ENCODE data around the gene SIGLEC6. TPM values are rescaled to one million over a fixed set of nuclear protein-coding genes. Genes with fewer than 3 reads are reported as not detected.

The SIGLEC6 gene
- total and polyA plus RNA-seq, 2 donors: 1.4 to 4.0 TPM

- Histone ChIP-seq H3K27ac (ENCODE audit: low read depth) (no peak overlapping the region), H3K4me3 (ENCODE audit: low read depth, low read length) (no peak overlapping the region), H3K36me3 (ENCODE audit: insufficient read depth) (no peaks in the 10 kb centered on the region), H3K4me1 (ENCODE audit: insufficient read depth) (no peaks in the 10 kb centered on the region)
- no peak for DNase-seq (ENCODE audit: extremely low spot score)
- WGBS: 62% methylated on average over 1 of the region's 1 CpG
Measured at GRCh38 chr19:51469629-51470028, 61.8 kb downstream of the SIGLEC6 start.

- no peak for DNase-seq (ENCODE audit: extremely low spot score)
- WGBS: 45% methylated on average over 4 of the region's 4 CpGs
- H3K27ac ChIP-seq (ENCODE audit: low read depth): no peak overlapping the region
- H3K4me1 ChIP-seq (ENCODE audit: insufficient read depth): no peaks in the 10 kb centered on the region
- H3K4me3 ChIP-seq (ENCODE audit: low read depth, low read length): no peak overlapping the region
- no peaks in the 10 kb centered on the region for H3K36me3 ChIP-seq (ENCODE audit: insufficient read depth)
Measured at GRCh38 chr19:51469162-51469561, 62.3 kb downstream of the SIGLEC6 start.

- no peaks in the 10 kb centered on the region for H3K36me3 ChIP-seq (ENCODE audit: insufficient read depth)
- DNase-seq (ENCODE audit: extremely low spot score): no peak
- 72% methylated on average over 2 of the region's 2 CpGs for WGBS
- H3K4me3 ChIP-seq (ENCODE audit: low read depth, low read length): no peak overlapping the region
- no peaks in the 10 kb centered on the region for H3K4me1 ChIP-seq (ENCODE audit: insufficient read depth)
- no peak overlapping the region for H3K27ac ChIP-seq (ENCODE audit: low read depth)
Measured at GRCh38 chr19:51468545-51468920, 62.9 kb downstream of the SIGLEC6 start.

- DNase-seq (ENCODE audit: extremely low spot score): no peak
- Histone ChIP-seq H3K36me3 (ENCODE audit: insufficient read depth) (no peaks in the 10 kb centered on the region), H3K4me1 (ENCODE audit: insufficient read depth) (no peaks in the 10 kb centered on the region), H3K4me3 (ENCODE audit: low read depth, low read length) (no peak overlapping the region), H3K27ac (ENCODE audit: low read depth) (no peak overlapping the region)
- 68% methylated on average over 4 of the region's 4 CpGs for WGBS
Measured at GRCh38 chr19:51467864-51468544, 63.5 kb downstream of the SIGLEC6 start.

Small RNA genes within 50 kb of the gene (small RNA-seq; reads per million reads assigned to genes)
- not detected for gene AC020914.3

Other genes with a start within 250 kb of the SIGLEC6 start
- gene IGLON5, start 220.0 kb downstream of the SIGLEC6 start, total RNA-seq: 0.21 TPM
- 0.25 TPM for gene IGLON5, start 220.0 kb downstream of the SIGLEC6 start, polyA plus RNA-seq
- 0.74 TPM for gene VSIG10L, start 189.5 kb downstream of the SIGLEC6 start, total RNA-seq
- 3.7 TPM for gene VSIG10L, start 189.5 kb downstream of the SIGLEC6 start, polyA plus RNA-seq
- 25.1 TPM for gene ETFB, start 165.3 kb downstream of the SIGLEC6 start, total RNA-seq
- gene ETFB, start 165.3 kb downstream of the SIGLEC6 start, polyA plus RNA-seq: 121 TPM
- gene CLDND2, start 162.7 kb downstream of the SIGLEC6 start, total RNA-seq: not detected
- gene CLDND2, start 162.7 kb downstream of the SIGLEC6 start, polyA plus RNA-seq: 0.85 TPM
- 1.3 TPM for gene NKG7, start 159.0 kb downstream of the SIGLEC6 start, total RNA-seq
- 5.1 TPM for gene NKG7, start 159.0 kb downstream of the SIGLEC6 start, polyA plus RNA-seq
- gene LIM2, start 143.7 kb downstream of the SIGLEC6 start, total RNA-seq: not detected
- gene LIM2, start 143.7 kb downstream of the SIGLEC6 start, polyA plus RNA-seq: not detected
- not detected for gene C19orf84, start 141.1 kb downstream of the SIGLEC6 start, total RNA-seq
- gene C19orf84, start 141.1 kb downstream of the SIGLEC6 start, polyA plus RNA-seq: not detected
- gene SIGLEC10, start 114.0 kb downstream of the SIGLEC6 start, total RNA-seq: 0.85 TPM
- gene SIGLEC10, start 114.0 kb downstream of the SIGLEC6 start, polyA plus RNA-seq: 10.6 TPM
- gene SIGLEC8, start 73.2 kb downstream of the SIGLEC6 start, total RNA-seq: 0.90 TPM
- gene SIGLEC8, start 73.2 kb downstream of the SIGLEC6 start, polyA plus RNA-seq: 0.61 TPM
- not detected for gene CEACAM18, start 53.1 kb downstream of the SIGLEC6 start, total RNA-seq
- not detected for gene CEACAM18, start 53.1 kb downstream of the SIGLEC6 start, polyA plus RNA-seq
- 0.11 TPM for gene SIGLEC12, start 29.9 kb downstream of the SIGLEC6 start, total RNA-seq
- gene SIGLEC12, start 29.9 kb downstream of the SIGLEC6 start, polyA plus RNA-seq: 0.37 TPM
- gene ZNF175, start 39.6 kb upstream of the SIGLEC6 start, total RNA-seq: 10.2 TPM
- 4.9 TPM for gene ZNF175, start 39.6 kb upstream of the SIGLEC6 start, polyA plus RNA-seq
- 0.32 TPM for gene SIGLEC5, start 98.7 kb upstream of the SIGLEC6 start, total RNA-seq
- 0.47 TPM for gene SIGLEC5, start 98.7 kb upstream of the SIGLEC6 start, polyA plus RNA-seq
- gene SIGLEC14, start 115.2 kb upstream of the SIGLEC6 start, total RNA-seq: 1.2 TPM
- gene SIGLEC14, start 115.2 kb upstream of the SIGLEC6 start, polyA plus RNA-seq: 4.4 TPM
- gene SPACA6, start 161.7 kb upstream of the SIGLEC6 start, total RNA-seq: 6.3 TPM
- gene SPACA6, start 161.7 kb upstream of the SIGLEC6 start, polyA plus RNA-seq: 19.3 TPM
- gene HAS1, start 192.3 kb upstream of the SIGLEC6 start, total RNA-seq: 0.32 TPM
- 1.2 TPM for gene HAS1, start 192.3 kb upstream of the SIGLEC6 start, polyA plus RNA-seq
- 7.1 TPM for gene FPR1, start 220.2 kb upstream of the SIGLEC6 start, total RNA-seq
- gene FPR1, start 220.2 kb upstream of the SIGLEC6 start, polyA plus RNA-seq: 15.7 TPM
- 1.0 TPM for gene FPR2, start 229.5 kb upstream of the SIGLEC6 start, total RNA-seq
- gene FPR2, start 229.5 kb upstream of the SIGLEC6 start, polyA plus RNA-seq: 4.9 TPM